Measurements from ENCODE around the gene HDAC8.

The HDAC8 gene

DNA sequence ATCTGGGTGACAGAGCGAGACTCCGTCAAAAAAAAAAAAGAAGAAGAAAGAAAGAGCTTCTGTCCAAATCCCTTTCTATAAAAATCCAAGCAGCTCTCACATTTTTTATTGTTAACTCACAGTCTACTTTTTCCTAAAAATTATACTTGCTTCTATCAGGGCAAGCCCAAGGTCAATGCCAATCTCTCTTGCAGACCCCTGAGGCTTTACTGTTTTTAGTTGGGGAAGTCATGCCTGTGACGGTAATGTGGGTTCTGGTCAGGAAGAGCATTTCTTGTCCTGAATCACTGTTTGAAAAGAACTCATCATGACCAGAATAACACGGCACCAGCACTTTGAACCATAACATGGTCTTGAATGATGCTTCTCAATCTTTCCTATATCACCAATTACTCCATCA lies 212.3 kb downstream of the HDAC8 start:
- TF ChIP-seq POLR2AphosphoS5 (IDR thresholded peaks at IDR 0.05; ENCODE audit: low read depth, low read length), result no peak
- TF ChIP-seq REST (IDR thresholded peaks at IDR 0.05; ENCODE audit: insufficient read depth in 1 of 2, low read depth in 2 of 2, low read length in 2 of 2), result no peak
- no peak for TF ChIP-seq SIN3A (IDR thresholded peaks at IDR 0.05; ENCODE audit: borderline replicate concordance, insufficient read depth, low read length)
- no peak for TF ChIP-seq FOXP2 (optimal IDR thresholded peaks at IDR 0.05; ENCODE audit: borderline replicate concordance, extremely low read depth, extremely low read length, insufficient read depth)
- TF ChIP-seq TAF1 (IDR thresholded peaks at IDR 0.05; ENCODE audit: borderline replicate concordance, insufficient read depth, low read length), result no peak

DNA sequence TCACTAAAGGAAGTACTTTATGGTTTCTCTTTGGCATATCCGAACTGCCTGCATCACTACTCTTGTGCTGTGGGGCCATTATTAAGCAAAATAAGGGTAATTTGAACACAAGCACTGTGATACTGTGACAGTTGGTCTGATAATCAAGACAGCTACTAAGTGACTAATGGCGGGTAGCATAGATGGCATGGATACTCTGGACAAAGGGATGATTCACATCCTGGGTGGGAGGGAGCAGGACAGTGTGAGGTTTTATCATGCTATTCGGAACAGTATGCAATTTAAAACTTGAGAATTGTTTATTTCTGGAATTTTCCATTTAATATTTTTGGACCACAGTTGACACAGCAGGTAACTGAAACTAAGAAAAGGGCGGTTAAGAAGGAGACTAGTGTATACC lies 214.3 kb downstream of the HDAC8 start:
- TF ChIP-seq POLR2AphosphoS5 (IDR thresholded peaks at IDR 0.05; ENCODE audit: low read depth, low read length) (no peak), TAF1 (IDR thresholded peaks at IDR 0.05; ENCODE audit: borderline replicate concordance, insufficient read depth, low read length) (no peak), FOXP2 (optimal IDR thresholded peaks at IDR 0.05; ENCODE audit: borderline replicate concordance, extremely low read depth, extremely low read length, insufficient read depth) (no peak), REST (IDR thresholded peaks at IDR 0.05; ENCODE audit: insufficient read depth in 1 of 2, low read depth in 2 of 2, low read length in 2 of 2) (no peak), SIN3A (IDR thresholded peaks at IDR 0.05; ENCODE audit: borderline replicate concordance, insufficient read depth, low read length) (no peak)

DNA sequence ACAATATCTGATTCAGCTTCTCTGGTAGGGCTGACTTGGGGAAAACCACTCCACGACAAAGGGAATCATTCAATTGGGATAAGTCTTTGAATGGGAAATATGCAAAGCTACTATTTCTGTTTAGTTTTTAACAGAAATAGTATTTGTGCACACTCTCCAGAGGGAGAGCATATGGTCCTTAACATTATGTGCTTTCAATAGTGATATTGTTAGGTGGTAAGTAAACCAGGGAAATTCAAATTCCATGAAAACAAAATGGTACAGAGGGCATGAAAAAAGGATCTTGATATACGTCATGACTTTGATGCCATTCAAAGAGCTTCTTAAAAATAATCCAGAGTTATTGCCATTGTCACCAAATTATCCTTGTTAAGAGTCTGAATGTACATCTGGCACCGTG lies 219.9 kb downstream of the HDAC8 start:
- no peak for TF ChIP-seq REST (IDR thresholded peaks at IDR 0.05; ENCODE audit: insufficient read depth in 1 of 2, low read depth in 2 of 2, low read length in 2 of 2)
- no peak for TF ChIP-seq FOXP2 (optimal IDR thresholded peaks at IDR 0.05; ENCODE audit: borderline replicate concordance, extremely low read depth, extremely low read length, insufficient read depth)
- TF ChIP-seq SIN3A (IDR thresholded peaks at IDR 0.05; ENCODE audit: borderline replicate concordance, insufficient read depth, low read length), result no peak
- TF ChIP-seq TAF1 (IDR thresholded peaks at IDR 0.05; ENCODE audit: borderline replicate concordance, insufficient read depth, low read length), result no peak
- TF ChIP-seq POLR2AphosphoS5 (IDR thresholded peaks at IDR 0.05; ENCODE audit: low read depth, low read length), result no peak

DNA sequence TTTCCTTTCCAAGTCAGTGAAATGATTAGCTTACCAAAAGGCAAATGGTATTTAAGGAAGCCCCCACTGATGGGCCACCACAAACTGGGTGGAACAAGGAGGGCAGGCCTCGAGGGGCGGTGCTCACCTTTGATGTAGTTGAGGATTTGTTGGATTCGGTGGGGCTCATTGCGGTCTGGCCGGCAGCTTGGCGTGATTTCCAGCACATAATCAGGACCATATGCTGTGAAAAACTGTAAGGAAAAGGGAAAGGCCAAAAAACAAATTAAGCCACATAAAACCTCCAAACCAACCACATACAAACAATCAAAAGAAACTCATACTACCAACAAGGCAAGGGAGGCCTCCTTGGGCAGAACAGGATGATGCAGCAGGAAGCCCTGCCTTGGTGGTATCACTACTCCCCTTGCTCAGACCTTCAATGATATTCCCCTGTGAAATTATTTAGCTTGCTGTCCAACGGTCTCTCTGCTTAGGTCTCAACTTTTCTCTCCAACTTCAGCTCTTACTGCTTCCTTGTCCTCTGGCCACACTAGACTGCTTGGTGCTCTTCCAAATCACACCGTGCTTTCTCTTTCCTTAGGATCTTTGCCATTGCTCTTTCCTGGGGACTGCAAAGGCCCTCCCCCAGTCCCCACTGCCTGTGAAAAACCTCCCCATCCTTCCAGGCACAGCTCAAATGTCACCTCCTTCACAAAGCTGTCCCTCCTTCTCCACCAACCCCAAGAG lies 220.9 kb downstream of the HDAC8 start:
- TF ChIP-seq FOXP2 (optimal IDR thresholded peaks at IDR 0.05; ENCODE audit: borderline replicate concordance, extremely low read depth, extremely low read length, insufficient read depth), result no peak
- no peak for TF ChIP-seq POLR2AphosphoS5 (IDR thresholded peaks at IDR 0.05; ENCODE audit: low read depth, low read length)
- no peak for TF ChIP-seq TAF1 (IDR thresholded peaks at IDR 0.05; ENCODE audit: borderline replicate concordance, insufficient read depth, low read length)

DNA sequence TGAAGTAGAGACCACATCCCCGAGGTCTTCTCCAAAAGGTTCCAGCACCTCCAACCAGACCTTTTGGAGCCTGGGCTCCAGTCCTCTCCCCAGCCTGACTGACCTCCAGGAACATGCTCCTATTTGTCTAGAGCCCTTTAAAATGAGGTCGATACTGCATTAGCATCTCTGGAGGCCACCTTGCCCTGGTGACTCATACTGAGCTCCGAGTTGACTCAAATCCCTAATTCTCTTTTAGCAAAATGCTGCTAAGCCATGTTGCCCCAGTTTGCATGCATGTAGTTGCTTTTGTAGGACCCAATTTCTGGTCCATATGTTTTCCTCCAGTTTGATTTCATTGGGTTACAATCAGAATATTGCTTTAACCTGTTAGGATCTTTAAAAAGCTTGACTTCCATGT lies 223.5 kb downstream of the HDAC8 start:
- TF ChIP-seq SIN3A (IDR thresholded peaks at IDR 0.05; ENCODE audit: borderline replicate concordance, insufficient read depth, low read length), result no peak
- no peak for TF ChIP-seq POLR2AphosphoS5 (IDR thresholded peaks at IDR 0.05; ENCODE audit: low read depth, low read length)
- no peak for TF ChIP-seq FOXP2 (optimal IDR thresholded peaks at IDR 0.05; ENCODE audit: borderline replicate concordance, extremely low read depth, extremely low read length, insufficient read depth)
- no peak for TF ChIP-seq TAF1 (IDR thresholded peaks at IDR 0.05; ENCODE audit: borderline replicate concordance, insufficient read depth, low read length)
- TF ChIP-seq REST (IDR thresholded peaks at IDR 0.05; ENCODE audit: insufficient read depth in 1 of 2, low read depth in 2 of 2, low read length in 2 of 2), result no peak

Measured in PFSK-1 (cell line).